C4-2B (cell line): ENCODE data around the gene ZNF138.

ENCODE experiments used
- CTCF ChIP-seq: fragments of 450-650 bp; conservative IDR thresholded peaks from 2 replicates; pipeline ENCODE4 v1.5.1; 2017; ENCODE audit warnings: mild to moderate bottlenecking
- ZFX ChIP-seq: fragments of 450-650 bp; IDR thresholded peaks from 2 replicates; pipeline ENCODE4 v1.6.1; 2017

GRCh38 chr7:64873155-64873500, 78.9 kb downstream of the ZNF138 start:
- TF ChIP-seq CTCF (no peak), ZFX (no peak)
